GM23248 (cell line): ENCODE measurements around the gene MOCOS.

Source experiments
- EZH2 ChIP-seq: fragments of 200-600 bp; sonication (generic); IDR thresholded peaks from 2 replicates; pipeline ENCODE4 v1.6.1; 2018; ENCODE audit warnings: antibody characterized with exemption, mild to moderate bottlenecking; ENCODE audit not compliant: insufficient read depth, poor library complexity, severe bottlenecking
- EZH2phosphoT487 ChIP-seq: fragments of 200-600 bp; sonication (generic); IDR thresholded peaks from 2 replicates; pipeline ENCODE4 v1.6.1; 2018; ENCODE audit warnings: antibody characterized with exemption, moderate library complexity, mild to moderate bottlenecking, low read depth; ENCODE audit not compliant: insufficient read depth

GRCh38 chr18:36284671-36285295, 97.5 kb downstream of the MOCOS start:
- TF ChIP-seq EZH2 (no peak), EZH2phosphoT487 (no peak)
